Stromal cell of bone marrow (primary cell): ENCODE results near the gene B4GALNT3.

Experiments used
- DNase-seq: peaks from one replicate; pipeline ENCODE4 v3.0.0-alpha.2; 2012; ENCODE audit warnings: low read depth

B4GALNT3 gene

DNA sequence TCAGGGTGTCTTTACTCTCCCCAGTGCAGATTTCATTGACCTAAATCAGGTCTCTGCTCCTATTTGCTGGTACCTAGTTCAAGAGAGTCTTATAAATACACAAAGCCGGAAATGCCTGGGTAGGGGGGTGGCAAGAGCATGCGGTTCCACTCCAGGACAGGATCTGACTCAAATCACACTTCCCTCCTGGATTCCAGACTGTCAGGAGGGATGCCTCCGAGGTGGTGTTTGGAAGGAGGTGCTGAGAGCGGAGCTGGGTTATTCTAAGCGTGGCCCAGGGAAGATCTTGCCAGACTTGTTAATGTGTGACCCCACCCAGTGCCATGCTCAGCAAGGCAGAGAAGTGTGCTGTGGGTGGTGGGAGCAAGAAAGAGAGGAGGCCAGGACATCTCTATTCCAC lies 49.8 kb downstream of the B4GALNT3 start:
- DNase-seq, result no peak

- DNase-seq, result no peak
Measured at GRCh38 chr12:510071-510825, 50.5 kb downstream of the B4GALNT3 start.

- DNase-seq, result no peak
Measured at GRCh38 chr12:512933-513332, 53.2 kb downstream of the B4GALNT3 start.

DNA sequence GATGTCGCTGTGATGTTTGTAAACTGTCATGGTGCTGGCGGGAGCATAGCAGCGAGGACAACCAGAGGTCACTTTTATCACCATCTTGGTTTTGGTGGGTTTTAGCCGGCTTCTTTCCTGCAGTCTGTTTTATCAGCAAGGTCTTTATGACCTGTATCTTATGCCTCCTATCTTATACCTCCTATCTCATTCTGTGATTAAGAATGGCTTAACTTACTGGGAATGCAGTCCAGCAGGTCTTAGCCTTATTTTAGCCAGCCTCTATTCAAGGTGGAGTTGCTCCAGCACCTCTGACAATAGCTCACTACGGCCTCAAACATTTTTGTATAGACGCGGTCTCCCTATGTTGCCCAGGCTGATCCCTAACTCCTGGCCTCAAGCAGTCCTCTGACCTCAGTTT lies 53.7 kb downstream of the B4GALNT3 start:
- no peak for DNase-seq

- DNase-seq, result no peak
Measured at GRCh38 chr12:517538-517937, 57.8 kb downstream of the B4GALNT3 start.

GRCh38 chr12:520119-520518 lies 60.4 kb downstream of the B4GALNT3 start:
- no peak for DNase-seq

DNA sequence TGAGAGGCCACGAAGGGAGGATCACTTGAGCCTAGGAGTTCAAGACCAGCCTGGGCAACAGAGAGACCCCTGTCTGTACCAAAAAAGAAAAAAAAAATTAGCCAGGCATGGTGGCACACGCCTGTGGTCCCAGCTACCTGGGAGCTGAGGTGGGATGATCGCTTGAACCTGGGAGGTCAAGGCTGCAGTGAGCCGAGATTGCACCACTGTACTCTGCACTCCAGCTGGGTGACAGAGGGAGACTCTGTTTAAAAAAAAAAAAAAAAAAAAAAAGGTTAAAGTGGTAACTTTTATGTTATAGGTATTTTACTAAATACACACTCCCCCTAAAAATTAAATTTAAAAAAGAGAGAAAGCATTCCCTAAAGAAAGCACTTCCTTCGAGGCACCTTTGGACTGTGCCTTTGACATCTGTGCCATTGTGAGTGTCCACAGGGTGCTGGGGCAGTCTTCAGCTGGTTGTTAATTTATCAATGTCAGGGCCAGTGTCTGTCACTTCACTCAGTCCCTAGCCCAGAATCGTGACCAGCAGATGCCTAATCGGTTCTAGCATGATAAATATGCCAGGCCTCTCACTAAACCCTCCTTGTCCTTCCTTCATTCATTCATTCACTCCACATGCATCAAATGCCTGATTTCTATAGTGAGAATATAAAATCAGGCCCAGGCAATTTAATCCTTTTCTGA lies 63.1 kb downstream of the B4GALNT3 start:
- no peak for DNase-seq

GRCh38 chr12:524167-524951 lies 64.6 kb downstream of the B4GALNT3 start:
- DNase-seq, result no peak

GRCh38 chr12:526089-526488 lies 66.3 kb downstream of the B4GALNT3 start:
- no peak for DNase-seq

GRCh38 chr12:527241-527640 lies 67.5 kb downstream of the B4GALNT3 start:
- no peak for DNase-seq

DNA sequence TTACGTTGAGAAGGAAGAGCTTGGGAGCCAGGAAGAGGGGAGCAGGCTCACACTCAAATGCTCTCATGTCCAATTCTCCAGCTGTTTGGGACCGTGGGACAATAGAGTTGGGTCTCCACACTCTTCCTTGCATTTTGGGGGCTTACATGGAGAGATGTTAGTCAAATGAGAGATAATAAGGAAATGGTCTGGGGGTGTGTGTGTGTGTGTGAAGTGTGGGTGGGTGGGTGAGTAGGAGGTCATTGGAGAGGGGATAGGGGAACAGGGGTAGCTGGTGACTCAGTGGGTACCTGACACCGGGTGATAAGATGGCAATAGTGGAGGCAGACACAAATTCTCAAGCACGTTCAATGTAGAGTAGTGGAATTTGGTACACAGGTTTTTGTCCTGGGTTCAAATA lies 68.0 kb downstream of the B4GALNT3 start:
- no peak for DNase-seq

DNA sequence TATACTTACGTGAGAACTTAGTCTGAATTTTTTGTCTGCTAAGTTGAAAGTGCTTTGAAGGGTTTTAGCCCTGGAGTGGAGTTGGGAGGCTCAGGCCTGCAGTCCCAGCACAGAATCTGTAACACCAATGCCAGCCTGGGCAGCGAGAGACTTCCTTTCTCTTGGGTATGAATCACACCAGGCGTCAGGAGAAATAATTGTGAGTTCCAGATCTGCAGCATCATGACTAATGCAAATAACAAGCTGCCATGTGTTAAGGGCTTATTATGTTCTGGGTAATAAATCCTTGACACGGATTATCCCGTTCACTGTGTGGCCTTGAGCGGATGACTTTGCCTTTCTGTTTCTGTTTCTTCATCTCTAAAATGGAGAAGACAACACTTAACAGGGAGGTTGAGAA lies 70.6 kb downstream of the B4GALNT3 start:
- DNase-seq, result no peak

DNA sequence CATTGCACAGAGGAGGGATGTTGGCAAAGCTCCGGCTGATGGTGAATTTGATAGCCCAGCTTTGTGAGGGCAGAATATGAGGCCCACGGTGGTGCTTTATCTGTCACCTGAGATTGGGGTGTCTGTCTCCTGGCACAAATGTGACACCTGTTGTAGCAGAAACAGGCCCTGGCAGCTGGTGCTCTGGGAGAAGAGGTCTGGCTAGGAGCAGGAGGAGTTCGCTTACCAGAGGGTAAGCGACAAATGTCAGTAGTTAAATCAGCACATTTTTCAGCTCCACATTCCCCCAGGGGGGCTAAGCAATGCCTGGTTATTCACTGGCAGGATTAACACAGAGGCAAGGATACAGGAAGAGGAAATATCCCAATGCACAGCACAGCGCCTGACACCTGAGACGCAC lies 71.1 kb downstream of the B4GALNT3 start:
- no peak for DNase-seq

DNA sequence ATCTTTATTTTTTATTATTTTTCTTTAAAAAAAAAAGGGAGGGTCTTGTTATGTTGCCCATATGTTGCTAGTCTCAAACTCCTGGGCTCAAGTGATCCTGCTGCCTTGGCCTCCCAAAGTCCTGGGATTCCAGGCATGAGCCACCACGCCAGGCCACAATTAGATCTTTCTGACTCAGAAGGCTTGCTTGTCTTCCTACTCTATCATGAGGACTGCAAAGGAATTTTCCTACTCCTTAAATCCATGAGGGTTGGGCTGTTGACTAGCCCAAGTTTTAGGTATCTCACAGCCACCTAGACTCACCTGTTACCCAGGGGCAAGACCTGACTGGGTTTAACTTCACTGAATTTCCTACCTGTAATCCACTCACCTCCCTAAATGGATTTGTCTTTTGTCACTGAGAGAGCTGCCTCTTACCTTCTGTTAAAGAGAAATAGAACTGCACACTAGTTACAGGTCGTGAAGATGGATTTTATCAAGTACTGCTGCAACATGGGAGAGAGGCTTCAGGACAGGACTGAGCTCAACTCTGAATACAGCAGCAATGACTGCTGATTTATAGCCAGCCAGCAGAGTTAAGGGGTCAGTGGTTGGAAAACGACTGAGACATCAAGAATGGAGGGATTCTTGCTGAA lies 72.3 kb downstream of the B4GALNT3 start:
- no peak for DNase-seq

DNA sequence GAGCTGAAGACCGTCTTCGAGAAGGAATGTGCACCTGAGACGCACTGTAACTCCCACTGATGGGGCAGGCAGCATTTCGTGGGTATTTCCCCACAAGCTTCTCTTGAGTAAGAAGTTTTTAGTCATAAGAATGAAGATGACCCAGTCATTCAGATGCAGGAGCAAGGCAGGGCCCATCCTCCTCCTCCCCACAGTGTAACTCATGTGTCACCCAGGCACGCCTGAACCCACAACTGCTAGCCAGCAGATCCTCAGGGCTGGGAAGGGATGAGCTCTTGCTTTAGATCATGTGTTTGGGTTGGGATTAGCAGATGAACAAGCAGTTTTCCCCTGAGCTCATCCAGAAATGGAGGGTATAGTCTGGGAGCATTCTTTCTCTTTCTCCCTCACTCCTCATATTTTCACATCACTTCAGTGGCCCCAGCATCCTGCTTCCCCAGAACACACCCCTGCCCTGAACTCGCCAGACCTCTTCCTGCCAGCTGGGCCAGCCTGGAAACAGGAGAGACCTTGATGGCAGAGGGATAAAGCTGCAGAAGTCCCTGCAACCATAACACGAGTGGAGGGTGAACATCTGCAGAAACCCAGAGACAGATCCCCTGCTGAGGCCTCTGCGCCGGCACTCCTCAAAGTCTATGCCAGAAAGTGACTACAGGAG lies 73.3 kb downstream of the B4GALNT3 start:
- peak; percentile 86 for DNase-seq

DNA sequence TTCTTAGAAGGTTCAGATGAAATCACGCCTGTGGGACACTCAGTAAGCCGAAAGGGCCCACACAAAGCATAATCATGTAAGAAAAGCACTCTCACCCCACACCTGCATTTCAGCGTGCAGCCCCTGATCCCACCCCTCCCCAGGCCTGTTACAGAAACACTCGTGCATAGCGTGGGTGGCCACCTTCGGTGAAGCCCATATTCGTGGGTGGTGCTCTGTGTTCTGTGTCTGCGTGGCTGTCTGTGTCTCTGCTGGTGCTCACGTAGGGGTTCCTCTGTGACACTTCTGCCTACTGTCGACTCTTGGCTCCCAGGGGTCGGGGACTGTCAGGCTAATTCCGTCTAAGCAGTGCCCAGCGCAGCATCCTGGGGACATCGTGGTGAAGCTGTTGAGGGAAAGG lies 74.0 kb downstream of the B4GALNT3 start:
- no peak for DNase-seq

DNA sequence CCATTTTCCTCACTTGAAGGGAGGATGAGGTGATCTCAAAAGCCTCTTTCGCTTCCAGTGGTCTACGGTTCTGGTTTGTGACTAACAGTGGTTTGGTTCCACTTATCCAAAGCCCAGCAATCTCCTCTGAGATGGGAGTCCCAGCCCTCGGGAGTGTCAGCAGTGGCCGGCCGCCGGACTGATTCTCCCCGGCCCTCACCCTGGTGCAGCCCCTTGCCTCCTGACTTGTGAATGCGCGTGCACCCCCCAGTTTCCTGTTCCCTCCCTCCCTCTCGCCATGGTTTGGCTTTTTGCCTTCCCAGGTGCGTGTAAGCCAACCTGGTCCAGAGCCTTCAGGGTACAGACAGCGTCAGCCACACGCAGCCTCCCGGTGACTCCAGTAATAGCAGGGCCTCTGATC lies 74.5 kb downstream of the B4GALNT3 start:
- DNase-seq, result no peak

DNA sequence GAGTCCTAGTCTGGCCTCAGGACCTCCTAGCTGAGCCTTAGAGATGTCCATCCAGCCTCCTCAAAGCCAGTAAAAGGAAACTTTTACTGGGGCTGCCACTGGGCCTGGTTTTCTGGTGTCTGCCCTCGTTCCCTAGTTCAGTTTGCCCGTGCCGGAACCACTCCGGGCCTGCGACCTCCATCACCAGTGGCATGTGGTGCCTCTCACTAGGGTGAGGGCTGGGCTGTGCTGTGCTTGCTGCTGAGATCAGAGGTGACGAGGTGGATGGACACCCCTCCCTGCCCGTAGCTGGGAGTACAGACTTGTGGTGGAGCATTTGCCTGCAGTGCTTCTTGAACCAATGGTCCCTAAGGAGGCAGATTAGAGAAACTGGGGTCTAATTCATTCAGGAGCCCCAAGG lies 75.7 kb downstream of the B4GALNT3 start:
- no peak for DNase-seq

- no peak for DNase-seq
Measured at GRCh38 chr12:536751-537245, 77.1 kb downstream of the B4GALNT3 start.

DNA sequence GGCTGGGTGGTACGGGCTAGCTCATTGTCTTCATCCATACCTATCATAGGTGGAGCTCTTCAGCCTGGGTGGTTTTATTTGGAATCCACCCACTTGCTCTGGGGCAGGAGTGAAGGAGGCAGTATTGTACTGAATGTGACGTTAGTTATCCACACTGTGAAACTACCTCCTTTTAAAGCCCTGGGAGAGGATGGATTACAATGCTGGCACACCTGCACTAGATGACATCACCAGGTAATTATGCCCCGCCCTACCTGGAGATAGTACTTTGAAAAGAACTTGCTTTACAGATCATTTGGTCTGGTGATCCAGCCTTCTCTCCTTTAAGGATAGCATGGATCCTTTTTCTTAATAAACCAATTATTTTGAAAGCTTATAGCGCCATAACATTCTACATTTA lies 78.0 kb downstream of the B4GALNT3 start:
- no peak for DNase-seq

GRCh38 chr12:538731-539539 lies 79.2 kb downstream of the B4GALNT3 start:
- DNase-seq, result no peak
